Left lung (tissue), 10 donors: Measurements from ENCODE around the gene CXCL12. TPM values are rescaled to one million over a fixed set of nuclear protein-coding genes. Genes with fewer than 3 reads are reported as not detected.

Experiments
- ATAC-seq: fragments of 200-7000 bp; cut with Tn5 transposase; one replicate; pipeline ENCODE4 v1.9.1; 2020; ENCODE audit warnings: moderate library complexity
- DNase-seq, 4 donors: peaks; one replicate each; pipeline ENCODE4 v3.0.0-alpha.2; 2013 to 2020
- H3K27ac ChIP-seq, 2 donors: fragments of 200-600 bp; sonication (generic) in 1 of 2; one replicate each; pipeline versions ENCODE4 v1.5.0 to v1.8.0; 2020 to 2021
- H3K27me3 ChIP-seq, 2 donors: fragments of 200-600 bp; sonication (generic) in 1 of 2; one replicate each; pipeline versions ENCODE4 v1.5.0 to v1.8.0; 2020 to 2021
- H3K36me3 ChIP-seq, 2 donors: fragments of 200-600 bp; sonication (generic) in 1 of 2; one replicate each; pipeline versions ENCODE4 v1.5.0 to v1.8.0; 2020 to 2021
- H3K4me1 ChIP-seq, 2 donors: fragments of 200-600 bp; one replicate each; pipeline ENCODE4 v1.8.0; 2021
- H3K4me3 ChIP-seq, 2 donors: fragments of 200-600 bp; sonication (generic) in 1 of 2; one replicate each; pipeline versions ENCODE4 v1.5.0 to v1.8.0; 2020 to 2021; ENCODE audit warnings: mild to moderate bottlenecking in 1 of 2
- H3K9me3 ChIP-seq, 2 donors: fragments of 200-600 bp; sonication (generic) in 1 of 2; one replicate each; pipeline versions ENCODE4 v1.5.0 to v1.8.0; 2020 to 2021
- CTCF ChIP-seq, 2 donors: fragments of 200-600 bp; sonication (generic) in 1 of 2; IDR thresholded peaks; one replicate each; pipeline versions ENCODE4 v1.5.0 to v1.8.0; 2021; ENCODE audit warnings: antibody characterized with exemption in 2 of 2
- intact Hi-C, 2 donors: fragments of 100-400 bp; cut with DNase I; formaldehyde crosslinking; loops; one replicate each; pipeline versions ENCODE4 v1.11.2 to v1.14.2; 2022
- polyA plus RNA-seq, 6 donors: library from polyadenylated mRNA; unstranded; fragments of 120-200 nt; gene quantifications; one replicate each; pipeline ENCODE4 v1.2.1, GENCODE V29; 2013; ENCODE audit not compliant: insufficient read length in 6 of 6
- total RNA-seq, 2 donors: library from RNA; stranded (reverse); fragmentation: NEBNext Ultra II Directional; extraction: Animal tissue kit (Norgen Biotek cat#: 25700); gene quantifications; one replicate each; pipeline ENCODE4 v1.2.1, GENCODE V29; 2021
- donor health status: DM: no; HTN: yes; CAD: no.
- donor health status: DM: no; HTN: no; CAD: no.

Gene CXCL12
- total and polyA plus RNA-seq, 8 donors = 77.9 to 281 (median 188) TPM

GRCh38 chr10:44390585-44391072 lies 5.7 kb upstream of the CXCL12 start:
- DNase-seq (no peak), ATAC-seq (no peak)
- Histone ChIP-seq H3K27me3 (peaks cover 1 to 34% of the 10 kb centered on the region in 2 donors), H3K27ac (no peak overlapping the region), H3K9me3 (no peaks in the 10 kb centered on the region), H3K4me1 (peaks cover under 1 to 1% of the 10 kb centered on the region in 2 donors), H3K4me3 (no peak overlapping the region), H3K36me3 (no peaks in the 10 kb centered on the region)
- intact Hi-C loops = no loop called here
- no peak for TF ChIP-seq CTCF (IDR thresholded peaks at IDR 0.05)

- no peak for DNase-seq
- H3K4me3 ChIP-seq = no peak overlapping the region
- H3K4me1 ChIP-seq = peaks cover 6 to 12% of the 10 kb centered on the region in 2 donors
- TF ChIP-seq CTCF (IDR thresholded peaks at IDR 0.05) = no peak
- ATAC-seq = no peak
- intact Hi-C loops = loop anchor here in 1 of 2 donors (5.0 kb wide), 1 partner anchor 717 kb away; no protein-coding TSS in a partner anchor
- H3K27me3 ChIP-seq = peaks cover 12 to 45% of the 10 kb centered on the region in 2 donors
- no peaks in the 10 kb centered on the region for H3K9me3 ChIP-seq
- no peak overlapping the region for H3K27ac ChIP-seq
- no peaks in the 10 kb centered on the region for H3K36me3 ChIP-seq
Observed at GRCh38 chr10:44389556-44389955, 4.7 kb upstream of the CXCL12 start.

- H3K9me3 ChIP-seq = no peaks in the 10 kb centered on the region
- peaks cover 14 to 49% of the 10 kb centered on the region in 2 donors for H3K27me3 ChIP-seq
- peaks cover 6 to 16% of the 10 kb centered on the region in 2 donors for H3K4me1 ChIP-seq
- ATAC-seq (no peak), DNase-seq (no peak)
- H3K4me3 ChIP-seq = no peak overlapping the region
- TF ChIP-seq CTCF (IDR thresholded peaks at IDR 0.05) = no peak
- no peak overlapping the region for H3K27ac ChIP-seq
- intact Hi-C loops = loop anchor here in 1 of 2 donors (5.0 kb wide), 1 partner anchor 717 kb away; no protein-coding TSS in a partner anchor
- no peaks in the 10 kb centered on the region for H3K36me3 ChIP-seq
Observed at GRCh38 chr10:44389150-44389549, 4.3 kb upstream of the CXCL12 start.

GRCh38 chr10:44388641-44389040 lies 3.7 kb upstream of the CXCL12 start:
- Histone ChIP-seq H3K9me3 (no peaks in the 10 kb centered on the region), H3K4me1 (peaks cover 6 to 21% of the 10 kb centered on the region in 2 donors), H3K27me3 (peaks cover 14 to 54% of the 10 kb centered on the region in 2 donors), H3K4me3 (no peak overlapping the region), H3K36me3 (no peaks in the 10 kb centered on the region), H3K27ac (no peak overlapping the region)
- intact Hi-C loops = loop anchor here in 1 of 2 donors (5.0 kb wide), 1 partner anchor 716 kb away; no protein-coding TSS in a partner anchor
- DNase-seq = no peak
- ATAC-seq = no peak
- no peak for TF ChIP-seq CTCF (IDR thresholded peaks at IDR 0.05)

GRCh38 chr10:44387853-44388251 lies 3.0 kb upstream of the CXCL12 start:
- ATAC-seq = no peak
- no peak overlapping the region for H3K4me3 ChIP-seq
- H3K27me3 ChIP-seq = peaks cover 14 to 62% of the 10 kb centered on the region in 2 donors
- no peak for DNase-seq
- no peaks in the 10 kb centered on the region for H3K9me3 ChIP-seq
- peaks cover 6 to 22% of the 10 kb centered on the region in 2 donors for H3K4me1 ChIP-seq
- no peak overlapping the region for H3K27ac ChIP-seq
- TF ChIP-seq CTCF (IDR thresholded peaks at IDR 0.05) = no peak
- H3K36me3 ChIP-seq = no peaks in the 10 kb centered on the region
- intact Hi-C loops = loop anchor here in 1 of 2 donors (5.0 kb wide), 1 partner anchor 716 kb away; no protein-coding TSS in a partner anchor
